Activated CD4-positive, alpha-beta T cell treated with anti-CD3 and anti-CD28 coated beads for 1 hour (primary cell): ENCODE data around the gene CRY1.
"Not testable (repeated sequence)": the region's sequence is repeated elsewhere in the genome, so short reads cannot be mapped to it uniquely, and the experiment has no call there.

Source experiments
- DNase-seq: peaks from one replicate; pipeline ENCODE4 v3.0.0-alpha.2; 2020

CRY1 gene

GRCh38 chr12:107107381-107107780, 14.0 kb upstream of the CRY1 start:
- DNase-seq, result no peak

GRCh38 chr12:107106241-107107025, 13.1 kb upstream of the CRY1 start:
- DNase-seq, result no peak

- no peak for DNase-seq
Observed at GRCh38 chr12:107105410-107105703, 12.0 kb upstream of the CRY1 start.

GRCh38 chr12:107103516-107103915, 10.2 kb upstream of the CRY1 start:
- DNase-seq, result no peak

- DNase-seq, result no peak
Observed at GRCh38 chr12:107103097-107103496, 9.7 kb upstream of the CRY1 start.

- DNase-seq, result no peak
Observed at GRCh38 chr12:107102294-107102693, 8.9 kb upstream of the CRY1 start.

- no peak for DNase-seq
Observed at GRCh38 chr12:107101651-107102050, 8.3 kb upstream of the CRY1 start.

- DNase-seq, result no peak
Observed at GRCh38 chr12:107099917-107100316, 6.6 kb upstream of the CRY1 start.

- DNase-seq, result no peak
Observed at GRCh38 chr12:107096571-107096970, 3.2 kb upstream of the CRY1 start.

- DNase-seq, result no peak
Observed at GRCh38 chr12:107094183-107094448, 767 bp upstream of the CRY1 start.

GRCh38 chr12:107092669-107093416, 506 bp downstream of the CRY1 start:
- peak; percentile 76 for DNase-seq

GRCh38 chr12:107091989-107092641, 1.2 kb downstream of the CRY1 start:
- DNase-seq, result no peak

GRCh38 chr12:107091381-107091780, 2.0 kb downstream of the CRY1 start:
- DNase-seq, result no peak

- no peak for DNase-seq
Observed at GRCh38 chr12:107090711-107091110, 2.6 kb downstream of the CRY1 start.

GRCh38 chr12:107088912-107089311, 4.4 kb downstream of the CRY1 start:
- DNase-seq, result no peak

- DNase-seq, result no peak
Observed at GRCh38 chr12:107086314-107086713, 7.0 kb downstream of the CRY1 start.

GRCh38 chr12:107081778-107082177, 11.6 kb downstream of the CRY1 start:
- no peak for DNase-seq

- no peak for DNase-seq
Observed at GRCh38 chr12:107080299-107080698, 13.1 kb downstream of the CRY1 start.

- DNase-seq, result no peak
Observed at GRCh38 chr12:107079172-107080011, 14.0 kb downstream of the CRY1 start.

- DNase-seq, result not testable (repeated sequence)
Observed at GRCh38 chr12:107073266-107073665, 20.1 kb downstream of the CRY1 start.

GRCh38 chr12:107066691-107067090, 26.7 kb downstream of the CRY1 start:
- no peak for DNase-seq

- DNase-seq, result no peak
Observed at GRCh38 chr12:107064687-107065086, 28.7 kb downstream of the CRY1 start.

- DNase-seq, result no peak
Observed at GRCh38 chr12:107064243-107064642, 29.1 kb downstream of the CRY1 start.
